Endodermal cell (in vitro differentiated cells): ENCODE results near the gene ITPKC. TPM values are rescaled to one million over a fixed set of nuclear protein-coding genes. Genes with fewer than 3 reads are reported as not detected.

Experiments
- DNase-seq: peaks from one replicate; pipeline ENCODE4 v3.0.0-alpha.2; 2017
- H3K27ac ChIP-seq: 2 replicates; pipeline ENCODE4 v1.5.1; 2013; ENCODE audit warnings: mild to moderate bottlenecking, low read depth, low read length, moderate library complexity
- H3K27me3 ChIP-seq: 2 replicates; pipeline ENCODE4 v1.6.1; 2013; ENCODE audit warnings: mild to moderate bottlenecking, low read length, moderate library complexity; ENCODE audit not compliant: insufficient read depth, control insufficient read depth, poor library complexity, severe bottlenecking
- H3K36me3 ChIP-seq: 2 replicates; pipeline ENCODE4 v1.7.0; 2013; ENCODE audit warnings: mild to moderate bottlenecking, low read length, moderate library complexity; ENCODE audit not compliant: control insufficient read depth, insufficient read depth
- H3K4me1 ChIP-seq: one replicate; pipeline ENCODE4 v1.7.0; 2013; ENCODE audit warnings: low read length; ENCODE audit not compliant: control insufficient read depth, insufficient read depth
- H3K4me3 ChIP-seq: 2 replicates; pipeline ENCODE4 v1.5.1; 2013; ENCODE audit warnings: mild to moderate bottlenecking, low read length, moderate library complexity
- H3K9ac ChIP-seq: 2 replicates; pipeline ENCODE4 v1.6.1; 2013; ENCODE audit warnings: mild to moderate bottlenecking, low read length, moderate library complexity; ENCODE audit not compliant: poor library complexity, severe bottlenecking; ENCODE audit errors: extremely low read depth
- H3K9me3 ChIP-seq: 2 replicates; pipeline ENCODE4 v1.6.1; 2013; ENCODE audit warnings: mild to moderate bottlenecking, low read length, moderate library complexity; ENCODE audit not compliant: control insufficient read depth
- H3K27ac Mint-ChIP-seq: 2 replicates; pipeline ENCODE4 v1.8.0; 2020; ENCODE audit warnings: mixed read lengths
- H3K27me3 Mint-ChIP-seq: 2 replicates; pipeline ENCODE4 v1.8.0; 2021; ENCODE audit warnings: mild to moderate bottlenecking, mixed read lengths; ENCODE audit not compliant: insufficient read depth
- H3K36me3 Mint-ChIP-seq: 2 replicates; pipeline ENCODE4 v1.8.0; 2020; ENCODE audit warnings: low read depth, mixed read lengths
- H3K4me1 Mint-ChIP-seq: 2 replicates; pipeline ENCODE4 v1.8.0; 2020; ENCODE audit warnings: mixed read lengths
- H3K4me3 Mint-ChIP-seq: 2 replicates; pipeline ENCODE4 v1.8.0; 2020; ENCODE audit warnings: mild to moderate bottlenecking, moderate library complexity, mixed read lengths
- H3K9me3 Mint-ChIP-seq: 2 replicates; pipeline ENCODE4 v1.8.0; 2020; ENCODE audit warnings: mild to moderate bottlenecking, mixed read lengths
- WGBS, 2 experiments: methylation state at CpG; one replicate each; pipeline versions ENCODE4 v1.1.5 to v1.1.7; 2013; ENCODE audit warnings: missing lambda C conversion rate in 2 of 2, mixed read lengths in 1 of 2; ENCODE audit not compliant: insufficient coverage in 1 of 2, insufficient read length in 1 of 2; 5-methylcytosine and 5-hydroxymethylcytosine counted together
- total RNA-seq, 2 donors: library from RNA; stranded (reverse); fragmentation: NEBNext Ultra II Directional in 1 of 2; extraction: Animal tissue kit (Norgen Biotek cat#: 25700) in 1 of 2; gene quantifications; 2 replicates in 1 of 2; 3 replicates in 1 of 2; pipeline ENCODE4 v1.2.1, GENCODE V29; 2021
- TF ChIP-seq, protein P1 (sequence below): fragments of 200-600 bp; sonication (generic); conservative IDR thresholded peaks from 2 replicates; pipeline ENCODE4 v1.5.0; 2021; ENCODE audit warnings: antibody characterized with exemption, mild to moderate bottlenecking

ITPKC gene
- total RNA-seq, 2 donors from 2014 or later = 9.9 to 11.1 TPM

DNA sequence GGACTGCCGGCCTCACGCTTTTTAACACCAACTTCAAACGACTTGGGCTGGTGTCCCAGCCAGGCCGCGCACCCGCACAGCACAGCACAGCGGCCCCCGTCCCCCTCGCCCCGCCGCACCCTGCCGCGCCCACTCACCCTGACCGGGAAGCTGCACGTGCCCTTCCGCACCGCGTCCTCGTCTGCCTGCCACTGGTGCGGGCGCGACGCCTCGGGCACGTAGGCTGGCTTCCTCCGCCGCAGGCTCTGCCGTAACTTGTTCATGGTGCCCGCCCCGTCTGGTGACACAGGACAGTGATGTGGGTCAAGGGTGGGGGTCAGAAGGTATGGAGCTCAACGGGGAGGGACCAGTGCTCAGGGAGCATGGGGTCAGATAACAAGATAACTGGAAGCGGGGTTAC, 32.6 kb upstream of the ITPKC start:
- peaks cover 45% of the 10 kb centered on the region for H3K36me3 Mint-ChIP-seq
- WGBS, 2 experiments = 93 to 94% methylated on average over 32 of the region's 32 CpGs
- Histone ChIP-seq H3K9ac (no peak overlapping the region), H3K4me1 (no peaks in the 10 kb centered on the region), H3K27me3 (no peaks in the 10 kb centered on the region), H3K9me3 (no peaks in the 10 kb centered on the region), H3K36me3 (peaks cover 55% of the 10 kb centered on the region), H3K27ac (no peak overlapping the region), H3K4me3 (no peak overlapping the region)
- no peak overlapping the region for H3K27ac Mint-ChIP-seq
- no peaks in the 10 kb centered on the region for H3K4me1 Mint-ChIP-seq
- no peak overlapping the region for H3K4me3 Mint-ChIP-seq
- H3K9me3 Mint-ChIP-seq = no peaks in the 10 kb centered on the region
- TF ChIP-seq, protein P1, sequence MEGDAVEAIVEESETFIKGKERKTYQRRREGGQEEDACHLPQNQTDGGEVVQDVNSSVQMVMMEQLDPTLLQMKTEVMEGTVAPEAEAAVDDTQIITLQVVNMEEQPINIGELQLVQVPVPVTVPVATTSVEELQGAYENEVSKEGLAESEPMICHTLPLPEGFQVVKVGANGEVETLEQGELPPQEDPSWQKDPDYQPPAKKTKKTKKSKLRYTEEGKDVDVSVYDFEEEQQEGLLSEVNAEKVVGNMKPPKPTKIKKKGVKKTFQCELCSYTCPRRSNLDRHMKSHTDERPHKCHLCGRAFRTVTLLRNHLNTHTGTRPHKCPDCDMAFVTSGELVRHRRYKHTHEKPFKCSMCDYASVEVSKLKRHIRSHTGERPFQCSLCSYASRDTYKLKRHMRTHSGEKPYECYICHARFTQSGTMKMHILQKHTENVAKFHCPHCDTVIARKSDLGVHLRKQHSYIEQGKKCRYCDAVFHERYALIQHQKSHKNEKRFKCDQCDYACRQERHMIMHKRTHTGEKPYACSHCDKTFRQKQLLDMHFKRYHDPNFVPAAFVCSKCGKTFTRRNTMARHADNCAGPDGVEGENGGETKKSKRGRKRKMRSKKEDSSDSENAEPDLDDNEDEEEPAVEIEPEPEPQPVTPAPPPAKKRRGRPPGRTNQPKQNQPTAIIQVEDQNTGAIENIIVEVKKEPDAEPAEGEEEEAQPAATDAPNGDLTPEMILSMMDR = no peak
- H3K27me3 Mint-ChIP-seq = no peaks in the 10 kb centered on the region
- no peak for DNase-seq

GRCh38 chr19:40685016-40685526, 31.8 kb upstream of the ITPKC start:
- Histone ChIP-seq H3K9ac (no peak overlapping the region), H3K9me3 (no peaks in the 10 kb centered on the region), H3K27ac (no peak overlapping the region), H3K27me3 (no peaks in the 10 kb centered on the region), H3K36me3 (peaks cover 47% of the 10 kb centered on the region), H3K4me1 (no peaks in the 10 kb centered on the region), H3K4me3 (no peak overlapping the region)
- H3K27ac Mint-ChIP-seq = no peak overlapping the region
- no peak for DNase-seq
- H3K27me3 Mint-ChIP-seq = no peaks in the 10 kb centered on the region
- no peaks in the 10 kb centered on the region for H3K4me1 Mint-ChIP-seq
- 91 to 95% methylated on average over 3 of the region's 3 CpGs for WGBS, 2 experiments
- H3K36me3 Mint-ChIP-seq = peaks cover 42% of the 10 kb centered on the region
- H3K4me3 Mint-ChIP-seq = no peak overlapping the region
- H3K9me3 Mint-ChIP-seq = no peaks in the 10 kb centered on the region
- TF ChIP-seq, protein P1 = no peak

DNA sequence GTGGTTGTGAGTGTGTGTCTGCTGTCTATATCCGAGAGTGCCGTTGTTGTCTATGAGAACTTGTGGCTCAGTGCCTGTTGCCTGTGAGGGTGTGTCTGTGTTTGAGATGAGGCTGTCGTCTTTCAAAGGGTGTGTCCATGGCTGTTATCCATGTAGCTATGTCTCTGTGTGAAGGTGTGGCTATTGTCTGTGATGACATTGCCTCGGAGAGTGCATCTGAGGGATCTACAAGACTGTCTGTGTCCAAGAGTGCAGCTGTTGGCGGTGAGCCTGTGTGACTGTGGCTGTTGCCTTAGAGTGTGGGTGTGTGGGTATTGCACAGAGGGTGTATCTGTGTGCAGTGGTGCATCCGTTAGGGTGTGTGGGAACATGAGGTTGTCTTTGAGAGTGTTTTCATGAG, 31.3 kb upstream of the ITPKC start:
- Histone ChIP-seq H3K36me3 (peaks cover 45% of the 10 kb centered on the region), H3K4me1 (no peaks in the 10 kb centered on the region), H3K4me3 (no peak overlapping the region), H3K27ac (no peak overlapping the region), H3K9me3 (no peaks in the 10 kb centered on the region), H3K9ac (no peak overlapping the region), H3K27me3 (no peaks in the 10 kb centered on the region)
- TF ChIP-seq, protein P1 = no peak
- WGBS, 2 experiments = 93% methylated on average over 4 to 6 of the region's 6 CpGs
- Mint-ChIP-seq H3K36me3 (peaks cover 38% of the 10 kb centered on the region), H3K9me3 (no peaks in the 10 kb centered on the region), H3K4me1 (no peaks in the 10 kb centered on the region), H3K27ac (no peak overlapping the region), H3K4me3 (no peak overlapping the region), H3K27me3 (no peaks in the 10 kb centered on the region)
- DNase-seq = no peak
